WTC11 (cell line): Measurements from ENCODE around the gene NOL9.

Experiments used
- CREB1 ChIP-seq: sonication (generic); formaldehyde crosslinking; IDR thresholded peaks from 2 replicates; pipeline ENCODE4 v1.8.0; 2023; ENCODE audit warnings: mild to moderate bottlenecking, missing genetic modification reagents
- CTCF ChIP-seq: fragments of 200-600 bp; IDR thresholded peaks from 2 replicates; pipeline ENCODE4 v1.8.0; 2022; ENCODE audit warnings: antibody characterized with exemption
- E2F1 ChIP-seq: sonication (generic); formaldehyde crosslinking; IDR thresholded peaks from 2 replicates; pipeline ENCODE4 v1.8.0; 2022; ENCODE audit warnings: mild to moderate bottlenecking, missing genetic modification reagents
- TEAD4 ChIP-seq: sonication (generic); formaldehyde crosslinking; IDR thresholded peaks from 2 replicates; pipeline ENCODE4 v1.8.0; 2022; ENCODE audit warnings: mild to moderate bottlenecking, missing genetic modification reagents

- TF ChIP-seq TEAD4 (no peak), CTCF (no peak), E2F1 (no peak), CREB1 (CRISPR knock-in tag) (no peak)
Measured at GRCh38 chr1:6512908-6513280, 41.4 kb downstream of the NOL9 start.
